Germinal center (tissue), 1 donor: Measurements from ENCODE around the gene MLLT10.

Experiments used
- DNase-seq: peaks from one replicate; pipeline ENCODE4 v3.0.0; 2012; ENCODE audit warnings: mixed read lengths, low spot score

MLLT10 gene

DNA sequence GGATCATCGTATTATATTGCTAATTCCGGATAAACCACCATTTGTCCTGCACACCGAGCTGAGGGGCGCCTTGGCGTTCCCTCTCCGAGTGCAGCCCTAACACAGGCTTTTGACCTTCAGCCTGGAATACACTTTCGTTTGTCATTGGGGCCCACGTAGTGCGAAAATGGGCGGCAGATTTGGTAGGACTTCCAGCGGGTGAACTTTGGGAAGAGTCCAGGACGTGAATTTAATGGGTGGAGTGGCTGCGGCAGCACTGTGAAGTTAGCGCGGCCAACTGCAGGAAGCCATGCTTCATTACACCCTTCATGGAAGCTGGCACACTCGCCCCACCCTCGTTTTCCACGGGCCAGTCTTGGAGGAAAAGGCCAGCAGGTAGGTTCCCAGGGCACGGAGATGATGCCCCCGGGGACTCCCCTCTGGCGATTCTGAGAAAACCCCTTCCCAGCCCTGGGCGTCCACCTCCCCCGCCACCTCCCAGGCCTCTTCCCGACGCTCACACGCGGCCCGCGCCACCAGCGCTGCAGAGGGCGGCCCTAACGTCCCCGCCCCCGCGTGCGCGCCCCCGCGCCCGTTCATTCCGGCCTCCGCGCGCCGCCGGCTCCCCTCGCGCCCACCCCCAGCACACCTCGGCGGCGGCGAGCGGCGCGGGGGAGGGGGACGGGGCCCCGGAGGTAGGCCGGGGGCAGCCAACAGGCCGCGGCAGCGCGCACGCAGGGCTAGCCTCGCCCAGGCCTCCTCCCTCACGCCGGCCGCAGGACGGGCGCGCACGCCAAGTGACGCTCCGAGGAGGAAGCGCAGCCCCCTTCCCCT lies at the start of gene MLLT10:
Gene MLLT10, plus strand, starts transcription at position 766 of the 813 bp plus-strand sequence. CDS start 413 bp downstream, outside the sequence.
- DNase-seq = peak; percentile 94

GRCh38 chr10:21487416-21488180 lies 46.4 kb upstream of the MLLT10 start:
- no peak for DNase-seq

- no peak for DNase-seq
These were observed 45.6 kb upstream of the MLLT10 start for GRCh38 chr10:21488246-21488956.

- no peak for DNase-seq
These were observed 45.0 kb upstream of the MLLT10 start for GRCh38 chr10:21488957-21489446.

DNA sequence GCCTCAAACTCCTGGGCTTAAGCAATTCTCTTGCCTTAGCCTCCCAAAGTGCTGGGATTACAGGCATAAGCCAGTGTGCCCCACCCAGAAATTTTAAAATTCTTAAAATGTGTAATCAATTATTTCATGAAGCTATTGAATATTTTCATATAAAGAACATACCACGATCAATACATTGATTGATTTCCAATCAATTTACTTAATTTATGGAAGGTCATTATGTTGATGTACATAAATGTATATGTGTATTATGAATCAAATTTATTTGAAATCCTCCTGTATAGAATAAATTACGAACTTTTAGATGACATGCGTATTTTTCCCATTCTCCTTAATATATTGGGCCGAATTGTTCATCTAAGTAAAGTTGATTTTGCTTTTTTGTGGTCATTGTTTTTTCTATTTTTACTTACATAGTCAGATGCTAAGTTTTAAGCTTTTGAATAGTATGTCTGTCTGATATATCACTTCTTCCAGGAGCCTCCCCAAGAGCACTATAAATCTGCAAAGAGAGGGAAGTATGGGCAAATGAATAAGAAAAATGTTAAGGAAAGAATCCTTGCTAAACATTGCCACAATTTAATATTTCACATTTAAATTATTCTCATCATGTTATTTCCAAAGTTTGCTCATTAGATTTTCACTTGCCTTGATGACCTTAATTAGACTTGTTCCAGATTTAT lies 43.9 kb upstream of the MLLT10 start:
- no peak for DNase-seq

GRCh38 chr10:21490711-21491105 lies 43.3 kb upstream of the MLLT10 start:
- DNase-seq = no peak

- DNase-seq = no peak
These were observed 41.6 kb upstream of the MLLT10 start for GRCh38 chr10:21492421-21492820.

DNA sequence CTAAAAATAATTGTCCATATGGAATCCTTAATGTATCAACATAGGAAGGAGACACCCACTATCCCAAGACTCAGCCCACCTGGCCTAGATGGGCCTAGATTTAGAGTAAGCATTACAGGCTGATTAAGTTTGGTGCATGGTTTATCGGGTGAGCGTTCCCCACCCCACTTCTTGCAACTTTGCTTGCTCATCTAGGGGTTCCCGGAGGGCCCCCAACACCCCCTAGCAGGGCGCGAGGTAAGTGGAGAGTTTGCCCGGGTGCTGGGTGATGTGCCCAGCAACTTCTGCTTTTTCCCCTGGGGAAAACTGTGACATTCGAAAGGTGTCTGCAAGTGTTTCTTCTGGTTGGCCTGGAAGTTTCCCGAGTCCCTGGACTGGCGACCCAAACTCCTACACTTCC lies 40.2 kb upstream of the MLLT10 start:
- no peak for DNase-seq

DNA sequence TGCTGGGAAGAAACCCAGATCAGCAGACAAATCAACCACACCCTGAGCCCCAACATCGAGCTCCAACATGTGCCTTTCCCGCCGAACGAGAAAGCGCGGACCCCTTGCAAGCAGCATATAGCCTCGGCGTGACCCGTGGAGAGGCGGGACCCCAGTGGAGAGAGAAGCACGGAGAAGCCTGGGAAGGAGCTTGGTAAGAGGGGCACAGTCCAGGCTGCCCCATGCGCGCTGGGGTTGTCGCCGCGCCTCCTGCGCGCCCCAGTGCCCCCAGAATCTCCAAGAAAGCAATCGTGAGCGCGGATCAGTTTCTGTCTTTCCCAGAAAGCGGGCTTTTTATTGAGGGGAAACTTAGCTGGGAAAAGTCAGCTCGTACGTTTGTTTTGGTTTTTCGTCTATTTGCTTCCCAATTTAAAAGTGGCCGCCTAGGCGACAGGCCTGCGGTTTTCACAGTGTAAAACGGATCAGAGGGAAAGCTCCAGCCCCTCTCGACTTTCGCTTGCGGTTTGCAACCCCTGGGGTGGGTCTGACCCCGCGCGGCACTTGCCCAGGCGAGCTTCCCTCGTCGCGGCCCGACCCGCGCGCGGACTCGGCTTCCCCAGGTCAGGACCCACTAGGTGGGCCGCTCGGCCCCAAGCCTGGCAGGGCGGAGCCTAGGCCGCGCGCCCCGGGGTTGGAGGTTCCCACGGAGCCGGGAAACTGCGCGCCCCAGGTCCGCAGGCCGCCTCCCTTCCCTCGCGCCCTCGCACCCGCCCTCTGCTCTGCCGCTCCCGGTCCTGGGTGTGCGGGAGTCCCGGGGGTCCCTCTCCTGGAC lies 39.6 kb upstream of the MLLT10 start:
- no peak for DNase-seq

- no peak for DNase-seq
These were observed 38.9 kb upstream of the MLLT10 start for GRCh38 chr10:21495002-21495751.

GRCh38 chr10:21495752-21496342 lies 38.2 kb upstream of the MLLT10 start:
- peak; percentile 92 for DNase-seq

DNA sequence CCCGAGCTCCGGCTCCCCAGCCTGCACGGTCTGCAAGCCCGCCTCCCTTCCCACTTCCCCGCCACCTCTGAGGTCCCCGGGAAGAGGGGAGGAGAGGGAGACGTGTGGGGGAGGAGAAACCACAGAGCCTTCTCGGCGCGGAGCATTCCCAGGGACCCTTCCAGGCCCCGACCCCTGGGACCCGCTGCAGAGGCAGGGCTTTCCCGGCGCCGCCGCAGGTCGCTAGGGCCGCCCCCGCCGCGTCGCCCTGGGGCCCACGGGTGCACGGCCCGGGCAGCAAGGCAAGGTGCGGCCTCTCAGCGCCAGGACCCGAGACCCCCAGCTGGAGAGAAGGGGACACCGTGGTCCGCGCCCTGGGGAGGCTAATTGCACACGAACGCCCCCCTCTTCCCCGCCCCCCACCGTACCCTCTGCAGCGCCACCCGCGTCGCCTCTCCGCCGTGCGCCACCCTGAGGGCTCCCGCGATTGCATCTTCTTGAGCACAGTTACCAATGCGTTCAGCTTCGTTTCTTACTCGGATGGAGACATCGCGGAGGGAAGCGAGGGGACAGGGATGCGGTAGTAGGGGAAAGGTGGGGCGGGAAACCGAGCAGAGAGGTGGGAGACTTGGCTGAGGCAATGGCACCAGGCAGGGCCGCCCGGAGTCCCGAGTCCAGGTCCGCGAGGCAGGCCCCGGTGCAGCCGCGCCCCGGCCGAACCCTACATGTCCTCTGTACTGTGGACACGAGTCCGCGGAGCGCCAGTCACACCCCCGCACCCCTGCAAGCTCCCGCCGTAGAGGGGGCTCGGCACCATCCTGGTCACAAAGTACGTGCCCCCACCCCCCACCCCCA lies 37.5 kb upstream of the MLLT10 start:
- DNase-seq = peak; percentile 68

GRCh38 chr10:21497177-21497807 lies 36.7 kb upstream of the MLLT10 start:
- no peak for DNase-seq

DNA sequence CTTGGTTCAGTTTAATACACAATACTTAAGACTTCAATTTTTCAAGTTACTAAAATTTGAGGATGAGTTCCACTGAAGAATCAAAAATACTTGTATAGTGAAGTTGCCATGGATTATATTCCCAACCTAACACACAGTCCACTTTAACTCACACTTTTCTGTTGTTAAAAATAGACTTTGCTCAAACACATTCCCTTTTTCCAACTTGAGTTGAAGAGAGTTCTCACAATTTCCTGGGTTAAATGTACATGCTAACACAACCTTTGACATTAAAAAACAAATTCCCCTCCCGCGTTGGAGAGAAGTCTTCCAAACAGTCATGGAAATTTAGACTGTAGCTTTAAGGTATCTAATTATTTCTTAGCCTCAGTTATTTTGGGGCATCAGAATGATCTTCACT lies 35.7 kb upstream of the MLLT10 start:
- no peak for DNase-seq

DNA sequence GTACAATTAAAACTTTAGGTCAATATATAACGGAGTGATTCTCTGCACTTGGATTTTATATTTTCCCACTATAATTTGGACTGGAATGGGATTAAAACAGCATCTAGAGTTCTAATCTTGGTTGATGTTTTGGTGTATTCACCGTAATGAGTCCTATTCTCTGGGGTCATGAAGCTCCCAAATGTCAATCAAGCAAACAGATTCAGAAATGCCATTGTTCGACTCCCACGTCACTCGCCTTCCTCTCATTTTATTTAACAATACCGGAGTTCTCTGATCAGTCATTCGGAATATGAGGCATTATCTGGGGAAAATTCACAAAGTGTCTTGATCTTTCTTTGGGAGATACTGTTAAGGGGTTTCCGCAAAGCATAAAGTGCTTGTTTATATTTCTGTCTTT lies 35.0 kb upstream of the MLLT10 start:
- DNase-seq = no peak

DNA sequence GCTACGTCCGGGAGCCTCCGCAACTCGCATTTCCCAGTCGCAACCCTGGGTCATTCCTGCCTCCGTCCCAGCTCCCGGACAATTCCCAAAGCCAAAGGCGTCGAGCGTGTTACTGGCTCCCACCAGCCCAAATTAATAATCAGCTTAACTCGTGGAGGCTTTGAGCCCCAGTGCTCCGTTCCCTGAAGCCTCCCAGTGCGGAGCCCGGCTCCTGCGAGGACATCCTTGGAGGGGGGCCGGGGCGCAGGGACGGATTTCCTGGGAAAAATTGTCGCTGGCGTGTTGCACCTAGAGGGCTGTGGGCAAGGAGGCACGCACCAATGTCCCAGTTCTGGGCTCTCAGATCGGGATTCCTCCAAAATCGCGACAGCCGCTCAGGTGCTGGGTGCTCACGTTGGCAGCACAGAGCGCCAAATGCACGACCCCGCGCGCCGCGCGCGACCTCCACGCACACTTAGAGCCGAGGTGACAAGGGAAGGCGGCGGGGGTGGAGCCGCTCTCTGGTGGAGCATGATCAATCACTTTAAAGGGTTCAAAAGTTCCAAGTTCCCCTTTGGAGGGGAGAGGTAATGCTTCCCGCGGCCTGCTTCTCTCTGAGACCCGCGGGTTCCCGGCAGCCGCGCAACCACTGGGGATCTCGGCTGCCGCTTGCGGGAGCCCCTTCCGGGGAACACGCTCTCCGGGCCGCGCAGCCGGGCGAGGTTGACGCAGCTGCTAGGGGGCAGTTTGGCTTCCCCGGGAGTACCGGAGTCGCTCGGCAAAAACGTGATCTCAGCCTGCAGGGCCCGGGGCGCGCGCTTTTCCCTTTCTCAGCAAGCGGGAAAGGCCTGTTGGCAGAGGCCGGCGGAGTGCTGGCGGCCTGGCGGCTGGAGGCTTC lies 34.1 kb upstream of the MLLT10 start:
- DNase-seq = peak; percentile 47

- no peak for DNase-seq
These were observed 33.5 kb upstream of the MLLT10 start for GRCh38 chr10:21500578-21500910.

DNA sequence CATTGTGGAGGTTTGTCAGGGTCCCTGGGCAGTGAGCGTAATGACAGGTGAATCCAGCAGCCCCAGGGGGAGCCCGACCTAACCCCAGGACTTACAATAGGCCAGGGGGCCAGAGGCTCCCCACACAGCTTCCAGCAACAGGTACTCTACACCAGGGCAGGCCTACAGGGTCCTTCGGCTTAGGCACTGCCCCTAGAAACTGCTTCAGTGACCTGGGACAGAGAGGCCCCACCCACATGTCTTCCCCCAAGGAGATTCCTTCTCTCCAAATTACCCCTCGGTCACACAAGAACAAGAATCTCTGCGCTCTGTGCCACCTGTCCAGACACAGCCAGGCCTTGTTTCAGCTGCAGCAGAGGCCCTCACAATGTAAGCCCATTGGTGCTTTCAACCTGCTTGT lies 32.9 kb upstream of the MLLT10 start:
- DNase-seq = no peak
